Suppressor macrophage treated with lipopolysaccharide for 4 hours (primary cell): ENCODE measurements around the gene SOS1.
A peak's percentile ranks its signal among the peaks of the same experiment; 100 is the strongest.
"Not testable (repeated sequence)": the region's sequence is repeated elsewhere in the genome, so short reads cannot be mapped to it uniquely, and the experiment has no call there.

Experiments used
- DNase-seq: peaks from one replicate; pipeline ENCODE4 v3.0.0-alpha.2; 2020

SOS1 gene

DNA sequence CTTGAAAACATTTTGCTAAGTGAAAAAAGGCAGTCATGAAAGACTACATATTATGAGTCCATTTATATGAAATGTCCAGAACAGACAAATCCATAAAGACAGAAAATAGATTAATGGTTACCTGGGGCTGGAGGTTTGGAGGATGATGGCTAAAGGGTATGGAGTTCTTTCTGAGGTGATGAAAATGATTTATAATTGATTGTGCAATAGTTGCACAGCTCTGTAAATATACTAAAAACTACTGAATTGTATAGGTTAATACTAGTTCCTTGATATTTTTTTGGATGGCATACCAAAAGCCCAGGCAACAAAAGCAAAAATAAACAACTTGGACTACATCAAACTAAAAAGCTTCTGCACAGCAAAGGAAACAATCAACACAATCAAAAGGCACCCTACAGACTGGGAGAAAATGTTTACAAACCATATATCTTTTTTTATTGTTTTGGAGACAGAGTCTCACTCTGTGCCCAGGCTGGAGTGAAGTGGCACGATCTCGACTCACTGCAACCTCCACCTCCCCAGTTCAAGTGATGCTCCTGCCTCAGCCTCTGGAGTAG lies 21.5 kb downstream of the SOS1 start:
- DNase-seq, result no peak

DNA sequence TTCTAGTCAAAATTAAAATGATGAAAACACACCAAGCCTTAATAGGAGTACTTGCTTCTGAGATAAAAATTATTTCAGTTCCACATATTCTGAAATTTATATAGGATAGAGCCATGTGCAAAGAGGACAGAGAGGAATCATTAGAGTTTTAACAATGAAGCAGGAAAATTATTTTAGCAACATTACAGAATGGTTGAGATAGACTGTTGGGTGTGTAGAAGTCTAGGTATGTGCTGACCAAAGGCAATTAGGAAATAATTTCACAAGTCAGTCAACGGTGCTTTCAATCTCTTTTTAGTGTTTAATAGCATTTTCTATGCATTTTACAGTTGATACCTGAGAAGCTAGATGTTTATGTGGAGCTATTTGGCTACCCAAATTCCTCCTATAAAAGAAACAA lies 25.2 kb downstream of the SOS1 start:
- no peak for DNase-seq

DNA sequence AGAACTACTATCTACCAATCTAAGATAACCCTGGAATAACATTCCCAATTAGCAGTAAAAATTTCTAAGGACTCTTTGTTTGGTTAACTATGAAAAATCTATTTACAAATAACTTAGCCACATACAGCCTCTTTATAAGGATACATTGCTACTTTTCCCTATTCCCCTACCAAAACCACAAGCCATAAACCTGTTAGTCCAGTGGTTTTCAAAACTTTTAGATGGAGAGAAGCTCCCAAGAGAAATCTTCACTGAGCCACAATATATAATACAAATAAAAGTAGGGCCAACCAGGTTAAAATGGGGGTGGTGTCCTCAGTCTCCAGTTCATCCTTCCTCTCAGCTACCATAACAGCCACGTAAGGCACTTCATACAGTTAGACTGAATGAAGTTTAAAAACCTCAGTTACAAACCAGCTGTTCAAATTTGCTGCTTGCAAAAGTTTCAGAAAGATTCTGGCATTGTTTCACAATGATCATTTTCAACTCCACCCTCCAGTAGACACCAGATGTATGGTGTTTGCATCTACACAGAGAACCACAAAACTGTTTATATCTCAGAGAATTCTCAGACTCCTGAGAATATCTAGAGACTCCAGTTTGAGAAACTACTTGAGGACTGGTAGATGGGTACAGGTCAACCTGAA lies 26.0 kb downstream of the SOS1 start:
- no peak for DNase-seq

DNA sequence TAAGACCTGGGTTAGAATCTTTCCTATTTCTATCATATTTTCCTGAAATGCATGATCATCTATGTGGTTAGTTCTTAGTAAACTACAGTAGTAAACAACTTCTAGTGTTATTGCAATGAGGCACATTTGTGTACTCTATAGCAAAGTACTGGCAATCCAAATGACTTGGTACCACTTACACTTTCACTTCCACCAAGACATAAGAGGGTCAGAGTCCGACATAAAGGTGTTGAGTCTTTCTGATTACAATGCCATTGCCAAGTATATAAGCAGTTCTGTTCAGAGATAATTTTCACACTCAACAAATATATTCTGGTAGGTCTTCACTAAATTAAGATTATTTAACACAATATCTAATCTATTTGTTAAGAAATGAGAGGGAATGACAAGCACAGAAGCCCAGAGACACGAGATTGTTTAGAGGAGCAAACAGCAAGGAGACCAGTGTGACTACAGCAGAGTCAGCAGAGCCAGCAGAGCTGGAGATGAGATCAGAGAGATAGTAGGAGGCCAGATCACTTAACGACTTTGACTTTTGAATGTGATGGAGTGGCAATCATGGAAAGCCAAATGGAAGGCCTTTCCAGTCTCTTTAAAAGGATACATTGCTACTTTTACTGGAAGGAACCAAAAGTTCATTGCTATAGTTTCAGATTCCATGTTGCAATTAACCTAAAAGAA lies 27.5 kb downstream of the SOS1 start:
- peak; percentile 10 for DNase-seq

DNA sequence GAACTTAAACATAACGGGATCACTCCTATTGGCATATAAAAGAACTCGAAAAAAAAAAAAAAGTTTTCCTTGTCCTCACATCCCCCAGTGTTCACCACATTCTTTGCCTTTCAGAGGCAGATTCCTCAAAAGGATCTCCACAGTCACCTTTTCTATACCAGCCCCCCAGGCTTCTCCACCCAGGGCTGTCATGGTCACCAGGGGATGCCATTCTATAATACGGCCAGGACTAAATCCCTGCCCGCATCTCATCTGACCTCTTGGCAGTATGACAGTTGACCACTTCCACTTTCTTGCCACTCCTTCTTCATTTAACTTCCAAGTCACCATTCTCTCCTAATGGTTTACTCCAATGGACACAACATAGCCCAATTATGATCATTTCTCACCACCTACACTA lies 29.3 kb downstream of the SOS1 start:
- DNase-seq, result peak; percentile 37

DNA sequence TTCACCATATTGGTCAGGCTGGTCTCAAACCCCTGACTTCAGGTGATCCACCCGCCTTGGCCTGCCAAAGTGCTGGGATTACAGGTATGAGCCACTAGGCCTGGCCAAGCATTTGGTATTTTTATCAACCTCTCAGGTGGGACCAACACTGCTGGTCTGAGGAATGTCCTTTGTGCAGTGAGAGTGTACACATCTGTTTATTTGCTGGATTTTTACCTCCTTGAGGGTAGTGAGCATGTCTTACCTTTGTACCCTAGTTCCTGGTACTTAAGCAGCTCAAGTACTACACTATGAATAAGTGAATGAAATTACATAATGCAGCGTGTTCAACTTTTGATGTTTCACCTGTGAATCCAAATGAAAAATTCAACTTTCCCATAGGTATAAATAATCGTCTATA lies 29.8 kb downstream of the SOS1 start:
- DNase-seq, result no peak

DNA sequence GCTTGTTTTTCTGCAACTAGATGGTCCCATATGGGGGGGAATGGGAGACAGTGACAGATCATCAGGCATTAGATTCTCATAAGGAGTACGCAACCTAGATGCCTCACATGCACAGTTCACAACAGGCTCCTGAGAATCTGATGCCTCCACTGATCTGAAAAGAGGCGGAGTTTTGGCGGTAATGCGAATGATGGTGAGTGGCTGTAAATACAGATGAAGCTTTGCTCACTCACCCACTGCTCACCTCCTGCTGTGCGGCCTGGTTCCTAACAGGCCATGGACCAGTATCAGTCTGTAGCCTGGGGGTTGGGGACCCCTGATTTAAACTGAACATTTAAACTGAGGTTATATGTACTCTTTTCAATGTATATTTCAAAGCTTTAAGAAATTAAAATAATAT lies 40.7 kb downstream of the SOS1 start:
- no peak for DNase-seq

DNA sequence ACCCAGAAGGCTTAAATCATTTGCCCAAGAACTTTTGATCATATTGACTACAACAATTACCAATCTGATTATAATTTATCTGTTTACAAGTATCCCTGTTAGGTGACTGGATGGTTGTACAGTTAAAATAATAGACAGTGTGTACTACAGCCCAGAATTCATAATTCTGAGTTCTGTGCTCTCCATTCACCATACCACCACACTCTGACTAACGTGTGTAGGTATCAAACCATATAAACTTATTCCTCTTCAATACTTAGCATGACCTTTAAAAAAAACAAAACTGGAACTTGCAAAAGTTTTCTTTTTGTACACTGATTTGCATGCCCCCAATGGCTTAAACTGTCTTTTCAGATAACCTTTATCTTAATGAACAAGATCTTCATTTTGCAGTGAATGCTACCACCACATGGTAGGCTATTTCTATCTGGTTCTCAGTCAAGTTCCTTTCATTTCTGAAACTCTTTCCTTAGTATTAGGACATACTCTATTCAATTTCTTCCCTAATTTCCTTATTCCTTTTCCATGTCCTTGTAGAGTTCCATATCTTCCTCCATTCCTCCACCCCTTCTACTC lies 50.9 kb downstream of the SOS1 start:
- DNase-seq, result no peak

DNA sequence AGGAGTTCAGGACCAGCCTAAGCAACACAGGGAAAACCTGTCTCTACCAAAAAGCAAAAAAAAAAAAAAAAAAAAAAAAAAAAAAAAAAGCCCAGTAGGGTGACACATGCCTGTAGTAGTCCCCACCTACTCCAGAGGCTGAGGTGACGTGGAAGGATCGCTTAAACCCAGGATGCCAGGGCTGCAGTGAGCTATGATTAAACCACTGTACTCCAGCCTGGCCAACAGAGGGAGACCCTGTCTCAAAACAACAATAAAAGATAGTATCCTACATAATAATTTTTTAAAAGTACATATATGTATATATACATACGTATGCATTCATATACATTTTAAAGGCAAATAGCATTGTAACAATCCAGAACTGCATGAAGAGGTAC lies 51.7 kb downstream of the SOS1 start:
- DNase-seq, result no peak

DNA sequence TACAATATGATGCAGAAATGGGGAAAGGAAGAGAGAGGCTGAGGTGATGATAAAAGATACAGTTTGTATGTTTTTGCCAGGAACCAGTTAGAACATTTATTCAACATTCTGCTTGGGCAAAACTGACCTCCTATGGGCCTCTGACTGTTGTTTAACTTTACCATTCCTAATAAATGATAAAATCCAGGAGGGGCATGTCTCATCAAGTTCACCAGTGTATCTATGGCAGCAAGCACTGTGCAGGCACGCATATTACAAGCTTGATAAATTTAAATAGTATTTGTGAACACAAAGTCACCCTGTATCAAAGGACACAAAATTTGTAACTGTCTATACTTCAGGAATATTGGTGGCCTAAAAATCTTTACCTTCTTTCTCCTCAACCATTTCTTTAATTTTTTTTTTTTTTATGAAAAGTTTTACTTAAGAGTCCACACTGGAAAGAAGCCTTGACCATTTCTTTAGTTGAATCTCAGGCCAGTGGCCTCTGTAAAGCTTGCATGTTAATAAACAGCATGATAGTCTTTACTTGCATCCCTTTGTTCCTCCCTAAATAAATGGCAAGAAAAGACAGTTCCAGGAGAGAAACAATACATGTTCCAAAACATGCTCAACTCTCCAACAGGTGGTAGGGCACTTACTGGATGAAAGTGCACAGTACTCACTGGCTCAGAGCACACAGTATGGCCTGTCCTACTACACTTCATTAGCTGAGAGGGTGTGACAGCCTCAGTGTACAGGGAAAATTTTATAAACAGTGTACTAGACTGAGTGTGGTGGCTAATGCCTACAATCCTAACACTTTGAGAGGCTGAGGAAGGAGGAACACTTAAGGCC lies 52.3 kb downstream of the SOS1 start:
- no peak for DNase-seq

DNA sequence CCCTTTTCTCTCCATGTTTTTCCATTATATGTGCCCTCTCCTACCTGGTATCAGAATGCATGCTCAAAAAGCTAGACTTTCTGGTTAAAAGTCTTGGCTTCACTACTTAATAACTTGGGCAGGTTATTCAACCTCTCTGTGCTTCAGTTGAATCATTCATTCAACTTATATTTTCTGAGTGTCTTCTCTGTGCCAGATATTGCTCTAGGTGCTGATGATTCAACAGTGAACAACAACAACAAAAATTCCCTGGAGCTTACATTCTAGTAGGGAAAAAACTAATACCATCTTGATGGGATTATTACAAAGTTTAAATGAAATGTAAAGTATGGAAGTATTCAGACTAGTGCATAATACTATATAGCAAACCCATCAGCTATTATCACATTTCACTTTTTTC lies 55.2 kb downstream of the SOS1 start:
- no peak for DNase-seq

DNA sequence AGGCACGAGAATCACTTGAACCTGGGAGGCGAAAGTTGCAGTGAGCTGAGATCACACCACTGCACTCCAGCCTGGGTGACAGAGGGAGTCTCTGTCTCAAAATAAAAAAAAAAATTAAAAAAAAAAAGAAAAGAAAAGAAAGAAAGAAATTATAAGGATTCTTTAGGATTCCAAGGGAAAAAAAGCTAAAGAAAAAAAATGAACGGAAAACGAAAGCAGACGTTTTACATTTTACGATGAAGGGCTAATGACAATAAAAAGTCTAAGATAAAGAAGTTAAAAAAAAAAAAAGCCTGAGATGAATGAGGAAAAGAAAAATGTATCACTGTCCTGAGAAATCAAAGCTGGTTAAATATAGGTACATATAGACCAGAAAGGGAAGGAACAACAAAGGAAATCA lies 58.5 kb downstream of the SOS1 start:
- DNase-seq, result no peak

DNA sequence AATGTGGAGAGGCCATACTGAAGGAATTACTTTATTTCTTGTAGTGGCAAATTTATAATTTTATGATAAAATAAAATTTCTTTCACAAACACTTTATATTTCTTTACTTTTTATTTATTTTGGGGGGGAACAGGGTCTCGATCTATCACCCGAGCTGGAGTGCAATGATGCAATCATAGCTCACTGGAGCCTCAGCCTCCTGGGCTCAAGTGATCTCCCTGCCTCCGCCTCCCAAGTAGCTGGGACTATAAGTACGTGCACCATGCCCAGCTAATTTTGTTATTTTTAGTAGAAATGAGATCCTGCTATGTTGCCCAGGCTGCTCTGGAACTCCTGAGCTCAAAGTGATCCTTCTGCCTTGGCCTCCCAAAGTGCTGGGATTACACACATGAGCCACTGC lies 59.6 kb downstream of the SOS1 start:
- no peak for DNase-seq

DNA sequence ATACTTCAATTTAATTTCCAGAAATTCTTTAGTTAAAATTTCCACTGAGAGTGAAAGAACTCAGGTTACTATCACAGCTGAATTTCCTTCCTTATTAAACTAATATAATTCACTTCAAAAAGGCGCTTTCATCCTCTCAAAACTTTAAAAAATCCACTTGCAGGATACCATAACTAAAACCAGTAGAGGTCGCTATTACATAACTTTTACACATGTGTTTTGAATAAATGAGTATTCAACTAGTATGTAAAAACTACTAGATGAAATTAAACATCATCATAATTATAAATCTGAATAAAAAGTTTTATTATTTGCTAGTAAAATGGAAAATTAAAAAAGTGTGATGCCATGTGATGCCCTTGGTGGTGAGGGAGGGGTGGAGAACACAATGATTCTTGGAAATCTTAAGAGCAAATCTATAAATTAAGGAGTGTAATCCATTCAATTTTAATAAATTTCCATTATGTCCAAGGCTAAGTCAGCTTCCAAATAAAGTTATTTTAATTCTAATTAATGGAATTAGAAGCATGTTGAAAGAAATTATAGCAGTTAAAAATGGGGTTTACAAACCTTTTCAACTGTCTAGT lies 61.4 kb downstream of the SOS1 start:
- DNase-seq, result peak; percentile 77

DNA sequence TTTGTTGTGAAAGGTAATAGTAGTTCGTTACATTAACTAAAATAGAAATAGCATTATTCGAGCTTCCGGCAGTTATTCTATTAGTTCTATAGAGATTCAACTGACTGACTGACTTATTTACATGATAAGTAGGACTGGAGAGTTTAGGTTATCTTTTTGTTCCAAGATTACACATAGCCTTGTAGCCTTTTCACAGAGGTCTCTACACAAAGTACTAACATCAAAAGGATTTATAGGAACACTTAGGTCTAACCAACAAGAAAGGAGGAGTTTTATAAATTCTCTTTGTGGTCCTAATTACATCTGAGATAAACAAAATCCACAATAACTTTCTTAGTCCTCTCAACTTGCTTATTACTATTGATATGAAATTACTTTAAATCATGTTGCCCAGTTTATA lies 62.8 kb downstream of the SOS1 start:
- DNase-seq, result no peak

DNA sequence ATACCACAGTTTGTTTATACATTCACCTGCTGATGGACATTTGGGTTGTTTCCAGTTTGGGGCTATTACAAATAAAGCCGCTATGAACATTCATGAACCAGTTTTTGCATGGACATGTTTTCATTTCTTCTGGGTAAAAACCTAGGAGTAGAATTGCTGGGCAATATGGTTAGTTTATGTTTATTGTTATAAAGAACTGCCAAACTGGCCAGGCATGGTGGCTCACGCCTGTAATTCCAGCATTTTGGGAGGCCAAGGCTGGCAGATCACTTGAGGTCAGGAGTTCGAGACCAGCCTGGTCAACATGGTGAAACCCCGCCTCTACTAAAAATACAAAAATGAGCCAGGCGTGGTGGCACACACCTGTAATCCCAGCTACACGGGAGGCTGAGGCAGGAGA lies 68.2 kb downstream of the SOS1 start:
- not testable (repeated sequence) for DNase-seq

DNA sequence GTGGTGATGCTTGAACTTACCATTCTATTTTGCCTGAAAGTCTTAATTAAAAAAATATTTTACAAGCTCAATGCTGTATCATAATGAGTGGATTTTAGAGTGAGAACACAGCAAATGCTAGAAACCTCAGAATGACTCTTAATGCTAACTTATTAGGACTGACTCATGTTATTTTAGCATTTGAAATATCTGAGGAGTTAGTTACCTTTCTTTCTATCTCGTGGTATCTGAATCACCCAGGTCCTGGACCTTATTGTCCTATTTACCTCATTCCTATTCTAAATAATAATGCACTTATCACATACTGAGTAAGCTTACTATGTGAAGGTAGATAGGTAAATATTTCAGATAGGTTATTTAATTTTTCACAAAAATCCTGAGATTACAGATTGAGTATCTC lies 70.7 kb downstream of the SOS1 start:
- no peak for DNase-seq

DNA sequence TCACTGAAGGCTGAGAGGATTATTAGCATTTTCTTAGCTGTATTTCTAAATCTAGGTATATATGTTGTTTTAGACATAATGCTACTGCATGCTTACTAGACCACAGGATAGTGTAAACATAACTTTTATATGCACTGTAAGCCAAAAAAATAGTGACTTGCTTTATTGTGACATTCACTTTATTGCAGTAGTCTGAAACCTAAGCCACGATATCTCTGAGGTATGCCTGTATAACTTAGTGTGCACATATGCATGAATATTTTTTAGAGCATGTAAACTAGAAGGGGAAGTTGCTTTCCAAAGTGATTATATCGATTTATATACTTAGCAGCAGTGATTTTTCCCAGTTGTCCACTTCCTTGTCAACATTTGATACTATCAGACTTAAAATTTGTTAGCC lies 81.8 kb downstream of the SOS1 start:
- DNase-seq, result no peak

DNA sequence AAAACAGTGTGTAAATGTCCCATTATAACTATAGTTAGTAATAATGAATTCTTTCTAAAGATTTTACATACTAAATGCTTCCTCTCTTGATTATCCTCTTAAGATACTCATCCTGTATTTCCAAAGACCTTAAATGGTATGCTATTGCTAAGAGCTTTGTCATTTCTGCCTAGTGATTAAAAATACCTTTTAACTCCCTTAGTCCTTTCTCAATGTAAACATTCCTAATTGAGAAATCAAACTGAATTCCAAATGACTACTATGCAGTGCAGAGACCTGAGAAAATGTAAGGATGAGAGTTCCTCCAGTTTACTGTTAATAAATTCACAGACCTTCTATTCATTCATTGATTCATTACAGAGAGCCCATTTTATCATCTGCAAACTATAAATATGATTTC lies 86.9 kb downstream of the SOS1 start:
- DNase-seq, result no peak

DNA sequence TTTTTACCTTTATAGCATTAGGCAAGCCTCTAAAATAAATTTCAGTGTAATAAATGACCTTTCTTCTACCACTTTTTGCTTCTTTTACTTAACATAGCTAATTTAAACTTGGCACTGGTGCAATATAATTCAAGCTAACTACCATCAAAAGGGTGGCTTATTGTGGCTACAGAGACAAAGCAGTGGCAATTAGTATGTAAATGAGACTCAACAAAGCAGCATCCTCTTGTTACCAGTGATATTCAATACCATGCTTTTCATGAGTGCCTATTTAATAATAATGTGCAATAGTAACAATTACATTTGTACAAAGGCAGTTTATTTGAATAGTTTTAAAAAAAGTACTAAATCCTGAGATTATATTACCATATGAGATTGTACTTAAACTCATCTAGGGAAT lies 93.4 kb downstream of the SOS1 start:
- no peak for DNase-seq

DNA sequence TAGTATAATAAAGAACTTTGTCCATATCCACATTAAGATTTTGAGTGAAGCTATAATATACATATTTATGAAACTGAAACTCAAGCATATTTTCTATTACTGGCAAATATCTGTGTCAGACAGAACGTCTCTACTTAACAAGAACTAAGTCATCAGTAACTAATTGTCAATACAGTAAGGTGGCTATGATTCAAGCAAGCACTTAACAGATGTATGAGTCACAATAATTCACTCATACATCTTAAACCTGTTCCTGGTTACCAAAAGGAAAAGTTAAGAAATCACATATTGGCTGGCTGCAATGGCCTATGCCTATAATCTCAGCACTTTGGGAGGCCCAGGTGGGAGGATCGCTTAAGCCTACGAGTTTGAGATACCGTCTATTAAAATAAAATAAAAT lies 96.0 kb downstream of the SOS1 start:
- no peak for DNase-seq

DNA sequence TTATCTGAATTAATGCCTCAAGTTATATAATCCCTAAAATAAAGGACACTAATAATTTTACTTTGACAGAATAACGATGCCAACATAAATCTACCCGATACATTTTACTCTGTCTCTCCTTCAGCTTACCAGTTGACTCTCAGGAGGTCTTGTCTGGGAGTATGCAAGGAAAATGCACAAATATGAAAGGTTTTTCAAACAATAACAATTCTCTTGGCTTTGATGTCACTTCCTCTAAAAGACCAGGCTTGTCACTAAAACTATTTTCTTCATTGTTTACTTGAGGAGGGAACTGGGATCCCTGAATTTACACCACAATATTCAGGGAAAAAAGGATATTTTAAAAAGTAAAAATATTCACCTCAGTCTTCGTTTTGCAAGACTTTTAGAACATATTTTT lies 97.2 kb downstream of the SOS1 start:
- no peak for DNase-seq

DNA sequence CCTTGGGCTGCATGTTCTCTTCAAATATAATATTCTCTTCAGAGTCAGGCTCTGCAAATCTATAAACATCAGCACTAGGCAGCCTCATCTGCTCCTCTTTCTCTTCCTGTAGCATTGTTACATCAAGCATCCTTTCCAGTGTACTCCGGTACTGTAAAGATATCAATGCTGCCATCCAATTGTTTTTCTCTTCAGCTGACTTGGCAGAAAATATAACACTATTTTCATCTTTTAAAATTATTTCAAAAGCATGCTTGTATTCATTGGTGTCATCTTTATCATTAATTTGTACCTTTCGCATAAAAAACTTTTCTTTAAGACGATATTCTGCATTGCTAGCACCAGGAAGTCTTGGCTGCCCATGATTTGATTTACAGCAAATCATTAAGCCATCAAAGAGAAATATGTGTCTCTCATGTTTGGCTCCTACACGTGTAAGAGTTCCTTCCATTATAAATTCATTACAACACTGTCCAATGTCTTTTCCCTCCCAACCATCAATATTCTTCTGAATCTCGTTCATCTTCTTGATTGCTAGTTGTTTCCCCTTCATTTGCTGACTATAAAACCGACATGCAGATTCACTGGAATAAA lies 98.1 kb downstream of the SOS1 start:
- DNase-seq, result no peak
